Ovary (tissue), 9 donors: ENCODE results near the gene CHCHD3. TPM values are rescaled to one million over a fixed set of nuclear protein-coding genes. Genes with fewer than 3 reads are reported as not detected.

Experiments
- DNase-seq, 5 donors: peaks; one replicate each; pipeline ENCODE4 v3.0.0-alpha.2; 2019 to 2020
- H3K27ac ChIP-seq, 2 donors: fragments of 200-600 bp; one replicate each; pipeline versions ENCODE4 v1.5.1 to v1.8.0; 2019 to 2022
- H3K27me3 ChIP-seq: fragments of 200-600 bp; one replicate; pipeline ENCODE4 v1.8.0; 2022
- H3K36me3 ChIP-seq: fragments of 200-600 bp; sonication (generic); one replicate; pipeline ENCODE4 v1.5.1; 2019
- H3K4me1 ChIP-seq: one replicate; pipeline ENCODE4 v1.8.1; 2013; ENCODE audit warnings: mild to moderate bottlenecking, moderate library complexity; ENCODE audit not compliant: insufficient read depth
- H3K4me3 ChIP-seq: fragments of 200-600 bp; sonication (generic); one replicate; pipeline ENCODE4 v1.5.1; 2017
- H3K9me3 ChIP-seq, 2 donors: fragments of 200-600 bp in 1 of 2; sonication (generic) in 1 of 2; one replicate each; pipeline versions ENCODE4 v1.5.1 to v1.8.1; 2013 to 2019; ENCODE audit warnings: mild to moderate bottlenecking in 1 of 2, moderate library complexity in 1 of 2
- EP300 ChIP-seq: sonication (generic); formaldehyde crosslinking; IDR thresholded peaks from one replicate; pipeline ENCODE4 v1.6.1; 2017; ENCODE audit warnings: antibody characterized with exemption
- POLR2A ChIP-seq: fragments of 450-650 bp; IDR thresholded peaks from one replicate; pipeline ENCODE4 v1.6.1; 2017; ENCODE audit warnings: antibody characterized with exemption, mild to moderate bottlenecking, moderate library complexity
- WGBS, 3 donors: extraction: QIAGEN DNeasy Blood & Tissue Kit in 1 of 3; methylation state at CpG; one replicate each; pipeline versions ENCODE4 v1.1.5 to v1.1.7; 2013 to 2017; 5-methylcytosine and 5-hydroxymethylcytosine counted together
- intact Hi-C, 4 donors: fragments of 100-400 bp; cut with DNase I; formaldehyde crosslinking; loops; one replicate each; pipeline versions ENCODE4 v1.11.0 to v1.15.1; 2022 to 2023
- polyA plus RNA-seq, 2 donors: library from polyadenylated mRNA; stranded (reverse); fragments of 200-250 nt in 1 of 2; fragments of 350-450 nt in 1 of 2; fragmentation: Illumina TruSeq in 1 of 2; extraction: RNeasy Lipid Tissue Mini Kit (QIAGEN cat#74804) in 1 of 2; gene quantifications; one replicate each; pipeline ENCODE4 v1.2.3, GENCODE V29; 2013 to 2014
- total RNA-seq, 7 donors: library from RNA; depleted of rRNA in 2 of 7; stranded (reverse); fragments of >200 nt in 2 of 7; fragmentation: NEBNext Ultra II Directional in 3 of 7; extraction: Animal tissue kit (Norgen Biotek cat#: 25700) in 3 of 7; gene quantifications; one replicate each; pipeline versions ENCODE4 v1.1.0 to v1.2.4, GENCODE V29; 2016 to 2023
- TF ChIP-seq, protein P1 (sequence below), 3 donors: fragments of 450-650 bp in 2 of 3; fragments of 200-600 bp in 1 of 3; IDR thresholded peaks; one replicate each; pipeline versions ENCODE4 v1.5.1 to v1.8.0; 2016 to 2022; ENCODE audit warnings: antibody characterized with exemption in 3 of 3, mild to moderate bottlenecking in 1 of 3
- donor health status: DM: no; HTN: no; CAD: no; lungs with moderate emphysema.
- donor health status: DM: no; HTN: no; CAD: no.
- donor health status: Bipolar disorder and iron deficiency.
- donor health status: DM: yes; HTN: yes; CAD: no.
- donor health status: DM: no; HTN: no; CAD: no.
- donor health status: DM: yes; HTN: yes; CAD: no.

The CHCHD3 gene
- total and polyA plus RNA-seq, 9 donors, result 31.4 to 59.1 (median 36.7) TPM

DNA sequence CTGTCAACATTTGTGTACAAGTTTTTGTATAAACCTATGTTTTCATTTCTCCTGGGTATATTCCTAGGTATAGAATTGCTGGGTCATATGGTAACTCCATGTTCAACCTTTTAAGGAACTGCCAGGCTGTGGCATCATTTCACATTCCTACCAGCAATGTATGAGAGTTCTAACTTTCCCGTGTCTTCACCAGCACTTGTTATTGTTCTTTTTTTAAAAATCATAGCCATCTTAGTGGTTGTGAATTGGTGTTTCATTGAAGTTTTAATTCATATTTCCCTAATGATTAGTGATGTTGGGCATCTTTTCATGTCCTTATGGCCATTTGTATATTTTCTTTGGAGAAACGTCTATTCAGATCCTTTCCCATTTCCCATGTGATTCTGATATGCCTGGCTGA lies 312.6 kb downstream of the CHCHD3 start:
- no peaks in the 10 kb centered on the region for H3K4me1 ChIP-seq
- DNase-seq, result no peak
- H3K4me3 ChIP-seq, result no peak overlapping the region
- H3K27ac ChIP-seq, result no peak overlapping the region
- H3K9me3 ChIP-seq, result no peaks in the 10 kb centered on the region
- intact Hi-C loops, result no loop called here
- whole genome bisulfite sequencing, 3 donors, result 86 to 89% (median 86%) methylated on average over 2 of the region's 2 CpGs
- no peaks in the 10 kb centered on the region for H3K36me3 ChIP-seq
- TF ChIP-seq EP300, result no peak
- TF ChIP-seq, protein P1, sequence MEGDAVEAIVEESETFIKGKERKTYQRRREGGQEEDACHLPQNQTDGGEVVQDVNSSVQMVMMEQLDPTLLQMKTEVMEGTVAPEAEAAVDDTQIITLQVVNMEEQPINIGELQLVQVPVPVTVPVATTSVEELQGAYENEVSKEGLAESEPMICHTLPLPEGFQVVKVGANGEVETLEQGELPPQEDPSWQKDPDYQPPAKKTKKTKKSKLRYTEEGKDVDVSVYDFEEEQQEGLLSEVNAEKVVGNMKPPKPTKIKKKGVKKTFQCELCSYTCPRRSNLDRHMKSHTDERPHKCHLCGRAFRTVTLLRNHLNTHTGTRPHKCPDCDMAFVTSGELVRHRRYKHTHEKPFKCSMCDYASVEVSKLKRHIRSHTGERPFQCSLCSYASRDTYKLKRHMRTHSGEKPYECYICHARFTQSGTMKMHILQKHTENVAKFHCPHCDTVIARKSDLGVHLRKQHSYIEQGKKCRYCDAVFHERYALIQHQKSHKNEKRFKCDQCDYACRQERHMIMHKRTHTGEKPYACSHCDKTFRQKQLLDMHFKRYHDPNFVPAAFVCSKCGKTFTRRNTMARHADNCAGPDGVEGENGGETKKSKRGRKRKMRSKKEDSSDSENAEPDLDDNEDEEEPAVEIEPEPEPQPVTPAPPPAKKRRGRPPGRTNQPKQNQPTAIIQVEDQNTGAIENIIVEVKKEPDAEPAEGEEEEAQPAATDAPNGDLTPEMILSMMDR (IDR thresholded peaks at IDR 0.05), result no peak
- TF ChIP-seq POLR2A, result no peak
- H3K27me3 ChIP-seq, result no peaks in the 10 kb centered on the region

DNA sequence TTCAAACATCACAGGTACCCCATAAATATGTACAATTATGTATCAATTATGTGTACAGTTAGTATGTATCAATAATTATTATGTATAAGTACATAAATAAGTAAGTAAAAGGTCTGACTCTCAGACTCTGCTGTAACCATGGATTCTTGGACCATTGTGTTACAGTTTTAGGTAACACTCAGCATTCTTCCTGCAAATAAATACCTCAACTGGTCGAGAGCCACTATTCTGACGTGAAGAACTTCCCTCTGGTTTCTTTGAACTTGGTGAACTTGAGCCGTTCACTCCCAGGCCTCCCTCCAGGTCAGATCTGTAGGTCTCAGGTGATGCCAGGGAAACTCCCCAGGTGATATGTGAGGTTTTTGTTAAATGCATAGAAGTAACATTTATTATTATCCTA lies 313.8 kb downstream of the CHCHD3 start:
- Histone ChIP-seq H3K9me3 (no peaks in the 10 kb centered on the region), H3K27me3 (no peaks in the 10 kb centered on the region), H3K4me3 (no peak overlapping the region), H3K4me1 (no peaks in the 10 kb centered on the region), H3K27ac (no peak overlapping the region), H3K36me3 (no peaks in the 10 kb centered on the region)
- intact Hi-C loops, result no loop called here
- WGBS, 3 donors, result 75 to 88% (median 83%) methylated on average over 3 of the region's 3 CpGs
- no peak for TF ChIP-seq EP300
- TF ChIP-seq, protein P1 (IDR thresholded peaks at IDR 0.05), result no peak
- TF ChIP-seq POLR2A, result no peak
- DNase-seq, result no peak

DNA sequence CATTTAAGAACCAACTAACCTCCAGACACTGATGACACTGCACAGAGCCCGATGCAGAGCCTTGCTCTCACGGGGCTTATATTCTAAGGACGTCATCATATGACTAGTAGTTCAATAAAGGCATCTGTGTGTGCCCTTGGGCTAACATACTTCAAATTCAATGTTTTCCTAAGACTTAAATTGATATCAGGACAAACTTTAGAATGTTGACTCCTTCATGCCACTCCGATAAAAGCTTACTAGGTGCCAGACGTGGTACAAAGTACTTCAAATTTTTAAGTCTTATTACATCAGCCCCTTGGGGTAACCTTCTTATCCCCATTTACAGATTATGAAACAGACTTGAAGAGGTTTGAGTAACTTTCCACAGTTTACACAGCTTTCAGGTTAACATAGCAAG lies 314.5 kb downstream of the CHCHD3 start:
- WGBS, 3 donors, result 81 to 84% (median 82%) methylated on average over 5 of the region's 5 CpGs
- TF ChIP-seq, protein P1 (IDR thresholded peaks at IDR 0.05), result no peak
- TF ChIP-seq EP300 (no peak), POLR2A (no peak)
- intact Hi-C loops, result no loop called here
- Histone ChIP-seq H3K36me3 (no peaks in the 10 kb centered on the region), H3K27ac (no peak overlapping the region), H3K9me3 (no peaks in the 10 kb centered on the region), H3K27me3 (no peaks in the 10 kb centered on the region), H3K4me3 (no peak overlapping the region), H3K4me1 (no peaks in the 10 kb centered on the region)
- no peak for DNase-seq

DNA sequence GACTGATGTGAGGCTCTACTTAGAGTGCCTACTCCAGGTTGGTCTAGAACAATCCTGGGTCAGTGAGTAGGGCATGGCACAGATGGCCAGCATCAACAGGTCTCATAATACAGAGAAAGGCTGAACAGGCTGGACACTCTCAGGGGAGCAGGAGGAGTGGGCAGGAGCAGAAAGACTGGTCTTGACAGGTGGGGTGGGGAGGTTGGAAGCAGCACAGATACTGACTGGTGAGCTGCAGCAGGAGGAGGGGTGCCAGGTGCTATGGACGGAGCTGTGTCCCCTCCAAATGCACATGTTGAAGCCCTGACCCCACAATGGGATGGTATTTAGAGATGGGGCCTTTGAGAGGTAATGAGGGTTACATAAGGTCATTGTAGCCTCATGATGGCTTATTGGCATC lies 315.2 kb downstream of the CHCHD3 start:
- H3K9me3 ChIP-seq, result no peaks in the 10 kb centered on the region
- no peak for DNase-seq
- TF ChIP-seq EP300, result no peak
- TF ChIP-seq, protein P1 (IDR thresholded peaks at IDR 0.05), result no peak
- TF ChIP-seq POLR2A, result no peak
- no peaks in the 10 kb centered on the region for H3K36me3 ChIP-seq
- whole genome bisulfite sequencing, 3 donors, result 68 to 76% (median 70%) methylated on average over 1 of the region's 1 CpG
- no peaks in the 10 kb centered on the region for H3K27me3 ChIP-seq
- no peak overlapping the region for H3K27ac ChIP-seq
- no peak overlapping the region for H3K4me3 ChIP-seq
- intact Hi-C loops, result no loop called here
- no peaks in the 10 kb centered on the region for H3K4me1 ChIP-seq

DNA sequence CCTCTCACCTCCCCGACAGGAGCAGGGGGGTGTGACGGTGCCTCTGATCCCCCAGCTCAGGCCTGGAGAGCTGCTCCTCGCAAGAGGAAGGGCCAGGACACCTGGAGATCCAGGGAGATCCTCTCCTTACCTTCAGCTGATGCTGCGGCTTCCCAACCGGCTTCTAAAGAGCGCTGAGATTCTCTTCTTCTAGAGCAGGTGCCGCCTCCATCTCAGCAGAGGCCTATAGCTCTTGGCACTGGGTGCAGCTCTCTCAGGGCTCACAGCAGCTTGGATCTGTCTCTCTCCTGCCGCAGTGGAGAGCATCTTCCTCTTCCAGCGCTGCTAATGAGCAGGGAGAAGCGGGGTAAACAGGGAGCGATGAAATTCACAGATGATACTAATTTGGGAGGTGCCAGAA lies 316.0 kb downstream of the CHCHD3 start:
- H3K36me3 ChIP-seq, result no peaks in the 10 kb centered on the region
- DNase-seq, result no peak
- H3K27ac ChIP-seq, result no peak overlapping the region
- H3K4me1 ChIP-seq, result no peaks in the 10 kb centered on the region
- H3K27me3 ChIP-seq, result no peaks in the 10 kb centered on the region
- no peaks in the 10 kb centered on the region for H3K9me3 ChIP-seq
- intact Hi-C loops, result no loop called here
- TF ChIP-seq, protein P1 (IDR thresholded peaks at IDR 0.05), result no peak
- no peak overlapping the region for H3K4me3 ChIP-seq
- WGBS, 3 donors, result 71 to 76% (median 72%) methylated on average over 11 of the region's 11 CpGs
